22Rv1 (cell line): ENCODE results near the gene FOXO3.

Source experiments
- ZFX ChIP-seq: fragments of 450-650 bp; IDR thresholded peaks from 2 replicates; pipeline ENCODE4 v1.6.1; 2017; ENCODE audit warnings: antibody characterized with exemption, borderline replicate concordance
- TF ChIP-seq, protein P1 (sequence below): fragments of 450-650 bp; IDR thresholded peaks from 2 replicates; pipeline ENCODE4 v1.5.1; 2017; ENCODE audit warnings: mild to moderate bottlenecking

DNA sequence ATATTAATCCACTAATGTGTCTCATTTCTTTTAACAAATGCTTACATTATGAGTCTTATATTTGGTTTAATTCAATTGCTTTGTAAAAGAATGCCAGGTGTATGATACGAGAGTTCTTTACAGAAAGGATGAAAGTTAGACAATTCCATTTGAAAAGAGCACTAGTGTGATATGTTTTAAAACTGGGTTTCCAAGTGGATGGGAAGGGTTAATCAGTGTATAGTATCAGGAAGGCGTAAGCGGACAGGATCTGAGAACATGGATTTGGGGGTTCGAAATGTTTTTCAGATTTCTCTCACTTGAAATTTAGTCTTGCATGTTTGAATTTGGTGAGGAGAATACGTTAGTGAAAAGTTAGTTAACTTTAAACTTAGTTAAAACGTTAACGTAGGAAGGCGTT lies 2.6 kb downstream of the FOXO3 start:
- TF ChIP-seq, protein P1, sequence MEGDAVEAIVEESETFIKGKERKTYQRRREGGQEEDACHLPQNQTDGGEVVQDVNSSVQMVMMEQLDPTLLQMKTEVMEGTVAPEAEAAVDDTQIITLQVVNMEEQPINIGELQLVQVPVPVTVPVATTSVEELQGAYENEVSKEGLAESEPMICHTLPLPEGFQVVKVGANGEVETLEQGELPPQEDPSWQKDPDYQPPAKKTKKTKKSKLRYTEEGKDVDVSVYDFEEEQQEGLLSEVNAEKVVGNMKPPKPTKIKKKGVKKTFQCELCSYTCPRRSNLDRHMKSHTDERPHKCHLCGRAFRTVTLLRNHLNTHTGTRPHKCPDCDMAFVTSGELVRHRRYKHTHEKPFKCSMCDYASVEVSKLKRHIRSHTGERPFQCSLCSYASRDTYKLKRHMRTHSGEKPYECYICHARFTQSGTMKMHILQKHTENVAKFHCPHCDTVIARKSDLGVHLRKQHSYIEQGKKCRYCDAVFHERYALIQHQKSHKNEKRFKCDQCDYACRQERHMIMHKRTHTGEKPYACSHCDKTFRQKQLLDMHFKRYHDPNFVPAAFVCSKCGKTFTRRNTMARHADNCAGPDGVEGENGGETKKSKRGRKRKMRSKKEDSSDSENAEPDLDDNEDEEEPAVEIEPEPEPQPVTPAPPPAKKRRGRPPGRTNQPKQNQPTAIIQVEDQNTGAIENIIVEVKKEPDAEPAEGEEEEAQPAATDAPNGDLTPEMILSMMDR, result no peak
- TF ChIP-seq ZFX, result no peak
